HEK293 (cell line): ENCODE measurements around the gene GPBP1.

Experiments used
- CTCF ChIA-PET: fragments of 350-600 bp; formaldehyde crosslinking; extraction: SDS; loops from one replicate; lab custom pipeline; 2021; ENCODE audit warnings: antibody characterized with exemption; lab: Yijun Ruan, JAX
- POLR2A ChIA-PET: fragments of 300-600 bp; formaldehyde crosslinking; extraction: SDS; loops from one replicate; lab custom pipeline; 2020; ENCODE audit warnings: antibody characterized with exemption, inconsistent platforms; lab: Yijun Ruan, JAX
- H3K27ac ChIP-seq: fragments of 200-500 bp; sonication (Bioruptor generic); 2 replicates; pipeline ENCODE4 v1.5.1; 2014; ENCODE audit warnings: low read depth, low read length, control low read depth, inconsistent platforms; ENCODE audit errors: extremely low read depth
- H3K36me3 ChIP-seq, 2 experiments: fragments of 200-500 bp in 1 of 2; sonication (Bioruptor generic) in 1 of 2; 1 replicate in 1 of 2; 2 replicates in 1 of 2; pipeline ENCODE4 v1.5.1; 2014 to 2017; ENCODE audit warnings: inconsistent platforms in 2 of 2, low read length in 2 of 2; ENCODE audit not compliant: control insufficient read depth in 2 of 2, insufficient read depth in 1 of 2
- H3K4me1 ChIP-seq: fragments of 200-500 bp; sonication (Bioruptor generic); 2 replicates; pipeline ENCODE4 v1.5.1; 2014; ENCODE audit warnings: mild to moderate bottlenecking, low read length, inconsistent platforms; ENCODE audit not compliant: control insufficient read depth, insufficient read depth
- H3K4me3 ChIP-seq: 2 replicates; pipeline ENCODE4 v1.5.1; 2011; ENCODE audit warnings: low read depth, mild to moderate bottlenecking, control low read depth, low read length, moderate library complexity
- H3K9me3 ChIP-seq: fragments of 200-500 bp; sonication (Bioruptor generic); 2 replicates; pipeline ENCODE4 v1.5.1; 2014; ENCODE audit warnings: low read depth, low read length, inconsistent platforms; ENCODE audit not compliant: control insufficient read depth, insufficient read depth
- EGR2 ChIP-seq: fragments of 450-650 bp; formaldehyde crosslinking; IDR thresholded peaks from 2 replicates; pipeline ENCODE4 v1.5.1; 2016; ENCODE audit warnings: low read depth, missing biosample characterization, missing genetic modification characterization
- SCRT1 ChIP-seq: fragments of 450-650 bp; formaldehyde crosslinking; IDR thresholded peaks from 2 replicates; pipeline ENCODE4 v1.5.1; 2016; ENCODE audit warnings: missing biosample characterization, missing genetic modification characterization, borderline replicate concordance
- SETDB1 ChIP-seq: IDR thresholded peaks from one replicate; pipeline ENCODE4 v1.6.1; 2017; ENCODE audit warnings: mild to moderate bottlenecking, low read length, moderate library complexity, mixed read lengths; ENCODE audit not compliant: insufficient read length
- SP7 ChIP-seq: fragments of 450-650 bp; formaldehyde crosslinking; IDR thresholded peaks from 2 replicates; pipeline ENCODE4 v1.5.1; 2016; ENCODE audit warnings: missing biosample characterization, missing genetic modification characterization
- ZBTB48 ChIP-seq: fragments of 450-650 bp; formaldehyde crosslinking; IDR thresholded peaks from 2 replicates; pipeline ENCODE4 v1.5.1; 2016; ENCODE audit warnings: missing biosample characterization, missing genetic modification characterization
- ZNF202 ChIP-seq: fragments of 450-650 bp; formaldehyde crosslinking; IDR thresholded peaks from 2 replicates; pipeline ENCODE4 v1.5.1; 2016; ENCODE audit warnings: missing biosample characterization, missing genetic modification characterization, borderline replicate concordance
- ZNF211 ChIP-seq: fragments of 450-650 bp; formaldehyde crosslinking; IDR thresholded peaks from 2 replicates; pipeline ENCODE4 v1.5.1; 2016; ENCODE audit warnings: low read depth, missing biosample characterization, missing genetic modification characterization
- ZNF214 ChIP-seq: fragments of 450-650 bp; formaldehyde crosslinking; IDR thresholded peaks from 2 replicates; pipeline ENCODE4 v1.5.1; 2017; ENCODE audit warnings: missing biosample characterization, mild to moderate bottlenecking, missing genetic modification characterization, borderline replicate concordance
- ZNF248 ChIP-seq: fragments of 450-650 bp; formaldehyde crosslinking; IDR thresholded peaks from 2 replicates; pipeline ENCODE4 v1.5.1; 2017; ENCODE audit warnings: missing biosample characterization, missing genetic modification characterization
- ZNF391 ChIP-seq: fragments of 450-650 bp; formaldehyde crosslinking; IDR thresholded peaks from 2 replicates; pipeline ENCODE4 v1.5.1; 2016; ENCODE audit warnings: low read depth, missing biosample characterization, missing genetic modification characterization, borderline replicate concordance
- ZNF596 ChIP-seq: fragments of 450-650 bp; IDR thresholded peaks from 2 replicates; pipeline ENCODE4 v1.5.0; 2018; ENCODE audit warnings: missing biosample characterization, mild to moderate bottlenecking, missing genetic modification characterization, moderate library complexity
- ZNF658 ChIP-seq: fragments of 450-650 bp; formaldehyde crosslinking; IDR thresholded peaks from 2 replicates; pipeline ENCODE4; 2016; ENCODE audit warnings: missing biosample characterization, missing genetic modification characterization
- ZNF664 ChIP-seq: fragments of 450-650 bp; formaldehyde crosslinking; IDR thresholded peaks from 2 replicates; pipeline ENCODE4 v1.5.1; 2016; ENCODE audit warnings: missing biosample characterization, missing genetic modification characterization
- ZNF701 ChIP-seq: fragments of 450-650 bp; formaldehyde crosslinking; IDR thresholded peaks from 2 replicates; pipeline ENCODE4 v1.5.1; 2016; ENCODE audit warnings: missing biosample characterization, missing genetic modification characterization
- ZNF792 ChIP-seq: fragments of 450-650 bp; formaldehyde crosslinking; IDR thresholded peaks from 2 replicates; pipeline ENCODE4 v1.5.1; 2016; ENCODE audit warnings: missing biosample characterization, missing genetic modification characterization
- TF ChIP-seq, protein P1 (sequence below): fragments of 450-650 bp; formaldehyde crosslinking; IDR thresholded peaks from 2 replicates; pipeline ENCODE4 v1.5.1; 2017; ENCODE audit warnings: missing biosample characterization, missing genetic modification characterization
- TF ChIP-seq, protein P2 (sequence below): fragments of 450-650 bp; IDR thresholded peaks from 2 replicates; pipeline ENCODE4 v1.5.1; 2018; ENCODE audit warnings: missing biosample characterization, mild to moderate bottlenecking, missing genetic modification characterization
- TF ChIP-seq, protein P3 (sequence below): fragments of 450-650 bp; formaldehyde crosslinking; IDR thresholded peaks from 2 replicates; pipeline ENCODE4 v1.5.1; 2016; ENCODE audit warnings: missing biosample characterization, missing genetic modification characterization
- TF ChIP-seq, protein P4 (sequence below): fragments of 450-650 bp; formaldehyde crosslinking; IDR thresholded peaks from 2 replicates; pipeline ENCODE4 v1.5.1; 2016; ENCODE audit warnings: missing biosample characterization, missing genetic modification characterization

The GPBP1 gene

DNA sequence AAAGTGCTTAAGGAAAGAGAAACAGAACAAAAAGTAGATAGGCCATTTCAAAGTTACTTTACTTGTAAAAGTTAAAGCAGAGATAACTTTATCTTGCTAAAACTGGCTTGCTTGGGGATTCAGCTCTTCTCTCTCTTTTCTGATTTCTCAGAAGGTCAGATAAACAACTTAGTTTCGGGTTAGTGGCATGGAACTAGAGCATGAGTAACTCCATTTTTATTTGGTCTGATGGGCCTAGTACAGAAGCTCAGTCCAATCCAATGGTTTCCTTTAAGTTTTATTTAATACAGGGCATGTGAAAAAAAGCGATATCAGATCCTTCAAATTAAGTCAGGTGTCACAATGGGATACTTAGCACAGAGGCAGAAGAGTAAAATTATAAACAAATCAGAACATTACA is 18.8 kb upstream of the GPBP1 start (continued):
- TF ChIP-seq, protein P1, sequence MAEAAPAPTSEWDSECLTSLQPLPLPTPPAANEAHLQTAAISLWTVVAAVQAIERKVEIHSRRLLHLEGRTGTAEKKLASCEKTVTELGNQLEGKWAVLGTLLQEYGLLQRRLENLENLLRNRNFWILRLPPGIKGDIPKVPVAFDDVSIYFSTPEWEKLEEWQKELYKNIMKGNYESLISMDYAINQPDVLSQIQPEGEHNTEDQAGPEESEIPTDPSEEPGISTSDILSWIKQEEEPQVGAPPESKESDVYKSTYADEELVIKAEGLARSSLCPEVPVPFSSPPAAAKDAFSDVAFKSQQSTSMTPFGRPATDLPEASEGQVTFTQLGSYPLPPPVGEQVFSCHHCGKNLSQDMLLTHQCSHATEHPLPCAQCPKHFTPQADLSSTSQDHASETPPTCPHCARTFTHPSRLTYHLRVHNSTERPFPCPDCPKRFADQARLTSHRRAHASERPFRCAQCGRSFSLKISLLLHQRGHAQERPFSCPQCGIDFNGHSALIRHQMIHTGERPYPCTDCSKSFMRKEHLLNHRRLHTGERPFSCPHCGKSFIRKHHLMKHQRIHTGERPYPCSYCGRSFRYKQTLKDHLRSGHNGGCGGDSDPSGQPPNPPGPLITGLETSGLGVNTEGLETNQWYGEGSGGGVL, result no peak
- TF ChIP-seq, protein P2, sequence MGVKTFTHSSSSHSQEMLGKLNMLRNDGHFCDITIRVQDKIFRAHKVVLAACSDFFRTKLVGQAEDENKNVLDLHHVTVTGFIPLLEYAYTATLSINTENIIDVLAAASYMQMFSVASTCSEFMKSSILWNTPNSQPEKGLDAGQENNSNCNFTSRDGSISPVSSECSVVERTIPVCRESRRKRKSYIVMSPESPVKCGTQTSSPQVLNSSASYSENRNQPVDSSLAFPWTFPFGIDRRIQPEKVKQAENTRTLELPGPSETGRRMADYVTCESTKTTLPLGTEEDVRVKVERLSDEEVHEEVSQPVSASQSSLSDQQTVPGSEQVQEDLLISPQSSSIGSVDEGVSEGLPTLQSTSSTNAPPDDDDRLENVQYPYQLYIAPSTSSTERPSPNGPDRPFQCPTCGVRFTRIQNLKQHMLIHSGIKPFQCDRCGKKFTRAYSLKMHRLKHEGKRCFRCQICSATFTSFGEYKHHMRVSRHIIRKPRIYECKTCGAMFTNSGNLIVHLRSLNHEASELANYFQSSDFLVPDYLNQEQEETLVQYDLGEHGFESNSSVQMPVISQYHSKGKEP, result no peak
- TF ChIP-seq ZNF664 (tag by site-specific recombination) (no peak), ZNF214 (tag by site-specific recombination) (no peak), SP7 (no peak), SCRT1 (tag by site-specific recombination) (no peak), ZNF658 (no peak), ZNF248 (tag by site-specific recombination) (no peak), ZNF391 (tag by site-specific recombination) (no peak), EGR2 (no peak)
- TF ChIP-seq, all 188 proteins: peak for 0

DNA sequence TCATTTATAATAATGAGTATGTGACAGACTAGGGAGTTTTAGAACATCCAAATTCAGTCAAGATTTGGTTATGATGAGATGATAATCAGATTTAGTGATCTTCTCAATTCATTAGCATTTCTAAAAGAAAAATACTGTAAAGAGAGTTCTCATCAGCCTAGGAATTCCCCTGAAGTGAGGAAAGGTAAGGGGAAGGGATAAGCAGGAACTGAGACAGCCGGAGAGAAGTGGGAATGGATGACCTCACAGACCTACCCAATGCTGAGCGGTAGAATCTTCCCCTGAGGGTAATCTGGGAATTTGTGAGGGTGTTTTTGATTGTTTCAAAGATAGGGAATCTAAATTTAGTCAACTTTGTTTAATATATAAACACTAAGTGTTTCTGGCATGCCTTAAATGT is 16.7 kb upstream of the GPBP1 start:
- H3K4me1 ChIP-seq, result no peaks in the 10 kb centered on the region
- H3K9me3 ChIP-seq, result no peaks in the 10 kb centered on the region
- POLR2A ChIA-PET, result no interaction called here
- no peak for TF ChIP-seq ZNF792
- TF ChIP-seq, protein P3, sequence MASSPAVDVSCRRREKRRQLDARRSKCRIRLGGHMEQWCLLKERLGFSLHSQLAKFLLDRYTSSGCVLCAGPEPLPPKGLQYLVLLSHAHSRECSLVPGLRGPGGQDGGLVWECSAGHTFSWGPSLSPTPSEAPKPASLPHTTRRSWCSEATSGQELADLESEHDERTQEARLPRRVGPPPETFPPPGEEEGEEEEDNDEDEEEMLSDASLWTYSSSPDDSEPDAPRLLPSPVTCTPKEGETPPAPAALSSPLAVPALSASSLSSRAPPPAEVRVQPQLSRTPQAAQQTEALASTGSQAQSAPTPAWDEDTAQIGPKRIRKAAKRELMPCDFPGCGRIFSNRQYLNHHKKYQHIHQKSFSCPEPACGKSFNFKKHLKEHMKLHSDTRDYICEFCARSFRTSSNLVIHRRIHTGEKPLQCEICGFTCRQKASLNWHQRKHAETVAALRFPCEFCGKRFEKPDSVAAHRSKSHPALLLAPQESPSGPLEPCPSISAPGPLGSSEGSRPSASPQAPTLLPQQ (tag by site-specific recombination), result no peak
- TF ChIP-seq ZNF211 (tag by site-specific recombination), result no peak
- no peak for TF ChIP-seq ZNF701 (tag by site-specific recombination)
- TF ChIP-seq ZBTB48 (tag by site-specific recombination), result no peak
- no peak for TF ChIP-seq ZNF248 (tag by site-specific recombination)
- TF ChIP-seq, all 188 proteins: peak for 0
- H3K27ac ChIP-seq, result no peak overlapping the region
- H3K4me3 ChIP-seq, result no peak overlapping the region
- no peaks in the 10 kb centered on the region for H3K36me3 ChIP-seq
- CTCF ChIA-PET, result no interaction called here

DNA sequence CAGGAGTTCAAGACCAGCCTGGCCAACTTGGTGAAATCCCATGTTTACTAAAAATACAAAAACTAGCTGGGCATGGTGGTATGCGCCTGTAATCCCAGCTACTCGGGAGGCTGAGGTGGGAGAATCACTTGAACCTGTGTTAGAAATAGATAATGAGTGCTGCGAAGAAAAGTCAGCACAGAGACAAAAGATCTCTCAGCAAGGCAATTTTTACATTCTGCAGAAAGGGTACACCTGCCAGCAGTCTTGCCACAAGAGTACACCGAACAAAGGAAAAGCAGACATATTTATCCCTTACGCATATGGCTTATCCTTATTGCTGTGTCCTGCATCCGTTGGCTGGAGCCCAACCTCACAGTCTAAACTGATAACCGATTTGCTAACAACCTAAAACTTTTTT is 16.2 kb upstream of the GPBP1 start:
- ChIA-PET CTCF (no interaction called here), POLR2A (no interaction called here)
- TF ChIP-seq SETDB1 (peak; percentile 89), ZNF202 (tag by site-specific recombination) (no peak)
- Histone ChIP-seq H3K4me3 (no peak overlapping the region), H3K27ac (no peak overlapping the region), H3K4me1 (no peaks in the 10 kb centered on the region), H3K36me3 (no peaks in the 10 kb centered on the region), H3K9me3 (no peaks in the 10 kb centered on the region)

DNA sequence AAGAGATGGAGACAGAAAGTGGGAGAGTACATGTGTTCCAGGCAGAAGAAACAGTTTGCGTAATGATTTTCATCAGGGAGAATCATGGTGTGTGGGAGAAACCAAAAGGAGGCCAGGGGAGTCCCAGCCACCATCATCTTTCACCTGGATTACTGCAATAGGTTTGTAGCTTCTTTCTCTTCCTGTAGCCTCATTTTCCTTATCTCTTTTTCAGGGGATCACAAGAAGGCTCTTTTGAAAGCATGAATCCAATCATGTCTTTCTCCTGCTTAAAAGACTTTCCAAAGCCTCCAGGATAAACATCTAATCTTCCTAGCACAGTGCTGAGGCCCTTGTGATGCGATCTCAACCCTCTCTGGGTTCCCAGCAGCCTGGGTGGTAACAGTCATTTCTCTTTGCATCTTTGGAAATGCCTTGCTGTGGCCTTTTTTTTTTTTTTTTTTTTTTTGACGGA is 10.3 kb upstream of the GPBP1 start:
- ChIA-PET POLR2A (no interaction called here), CTCF (no interaction called here)
- TF ChIP-seq, protein P4, sequence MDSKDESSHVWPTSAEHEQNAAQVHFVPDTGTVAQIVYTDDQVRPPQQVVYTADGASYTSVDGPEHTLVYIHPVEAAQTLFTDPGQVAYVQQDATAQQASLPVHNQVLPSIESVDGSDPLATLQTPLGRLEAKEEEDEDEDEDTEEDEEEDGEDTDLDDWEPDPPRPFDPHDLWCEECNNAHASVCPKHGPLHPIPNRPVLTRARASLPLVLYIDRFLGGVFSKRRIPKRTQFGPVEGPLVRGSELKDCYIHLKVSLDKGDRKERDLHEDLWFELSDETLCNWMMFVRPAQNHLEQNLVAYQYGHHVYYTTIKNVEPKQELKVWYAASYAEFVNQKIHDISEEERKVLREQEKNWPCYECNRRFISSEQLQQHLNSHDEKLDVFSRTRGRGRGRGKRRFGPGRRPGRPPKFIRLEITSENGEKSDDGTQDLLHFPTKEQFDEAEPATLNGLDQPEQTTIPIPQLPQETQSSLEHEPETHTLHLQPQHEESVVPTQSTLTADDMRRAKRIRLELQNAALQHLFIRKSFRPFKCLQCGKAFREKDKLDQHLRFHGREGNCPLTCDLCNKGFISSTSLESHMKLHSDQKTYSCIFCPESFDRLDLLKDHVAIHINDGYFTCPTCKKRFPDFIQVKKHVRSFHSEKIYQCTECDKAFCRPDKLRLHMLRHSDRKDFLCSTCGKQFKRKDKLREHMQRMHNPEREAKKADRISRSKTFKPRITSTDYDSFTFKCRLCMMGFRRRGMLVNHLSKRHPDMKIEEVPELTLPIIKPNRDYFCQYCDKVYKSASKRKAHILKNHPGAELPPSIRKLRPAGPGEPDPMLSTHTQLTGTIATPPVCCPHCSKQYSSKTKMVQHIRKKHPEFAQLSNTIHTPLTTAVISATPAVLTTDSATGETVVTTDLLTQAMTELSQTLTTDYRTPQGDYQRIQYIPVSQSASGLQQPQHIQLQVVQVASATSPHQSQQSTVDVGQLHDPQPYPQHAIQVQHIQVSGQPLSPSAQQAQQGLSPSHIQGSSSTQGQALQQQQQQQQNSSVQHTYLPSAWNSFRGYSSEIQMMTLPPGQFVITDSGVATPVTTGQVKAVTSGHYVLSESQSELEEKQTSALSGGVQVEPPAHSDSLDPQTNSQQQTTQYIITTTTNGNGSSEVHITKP (tag by site-specific recombination), result peak; percentile 94
- TF ChIP-seq ZNF596, result no peak
- no peak overlapping the region for H3K4me3 ChIP-seq
- no peaks in the 10 kb centered on the region for H3K4me1 ChIP-seq
- no peaks in the 10 kb centered on the region for H3K9me3 ChIP-seq
- no peaks in the 10 kb centered on the region; a peak in 1 of 3 replicates for H3K36me3 ChIP-seq
- H3K27ac ChIP-seq, result no peak overlapping the region
